HCT116 (cell line): ENCODE data around the gene PIEZO2. TPM values are rescaled to one million over a fixed set of nuclear protein-coding genes. Genes with fewer than 3 reads are reported as not detected.

Experiments
- ATAC-seq: fragments of 200-7000 bp; cut with Tn5 transposase; 2 replicates; pipeline ENCODE4 v1.9.1; 2020; ENCODE audit warnings: mild to moderate bottlenecking, moderate library complexity
- BruUV-seq: library from RNA; stranded (reverse); fragments of 400-500 nt; replicated peaks from 2 replicates; lab custom pipeline; 2021; lab: Mats Ljungman, UMichigan
- CTCF ChIA-PET: fragments of 300-600 bp; sonication (Branson Sonifier 250); formaldehyde crosslinking; loops from one replicate; lab custom pipeline; 2021; ENCODE audit warnings: antibody characterized with exemption; lab: Charles Lee
- POLR2A ChIA-PET: fragments of 300-600, 350-600 bp; sonication (Branson Sonifier 250); formaldehyde crosslinking; loops from one replicate; lab custom pipeline; 2021; ENCODE audit warnings: antibody characterized with exemption; lab: Charles Lee
- RAD21 ChIA-PET, 2 experiments: fragments of 300-600 bp; sonication (Branson Sonifier 250); formaldehyde crosslinking; loops; one replicate each; lab custom pipeline; 2023; ENCODE audit warnings: low total read pairs in 2 of 2; ENCODE audit not compliant: uncharacterized antibody in 2 of 2, unreplicated experiment in 2 of 2, low non-redundant PET in 1 of 2; lab: Charles Lee
- DNase-seq: peaks from one replicate; pipeline ENCODE4 v3.0.0-alpha.2; 2010; ENCODE audit warnings: low read depth, low spot score
- H2AFZ ChIP-seq: fragments of 200-600 bp; shearing (Covaris generic), sonication (generic); 2 replicates; pipeline ENCODE4 v1.6.1; 2017; ENCODE audit warnings: low read depth, mixed run types, mixed read lengths, antibody characterized with exemption, low read length; ENCODE audit not compliant: poor library complexity, severe bottlenecking
- H3K27ac ChIP-seq: 2 replicates; pipeline ENCODE4 v1.5.1; 2012; ENCODE audit warnings: low read depth, low read length
- H3K27me3 ChIP-seq: fragments of 200-600 bp; sonication (generic); 2 replicates; pipeline ENCODE4 v1.6.1; 2016; ENCODE audit warnings: mixed run types, low read length, mixed read lengths; ENCODE audit not compliant: insufficient read depth
- H3K36me3 ChIP-seq, 2 experiments: fragments of 200-500 bp in 1 of 2; fragments of 200-600 bp in 1 of 2; sonication (Bioruptor generic) in 1 of 2; sonication (generic) in 1 of 2; 2 replicates each; pipeline versions ENCODE4 v1.5.1 to v1.6.1; 2014 to 2016; ENCODE audit warnings: low read length in 2 of 2, inconsistent platforms in 1 of 2, mixed read lengths in 1 of 2, mixed run types in 1 of 2; ENCODE audit not compliant: insufficient read depth in 2 of 2, control insufficient read depth in 1 of 2
- H3K4me1 ChIP-seq, 2 experiments: fragments of 200-600 bp in 1 of 2; sonication (generic) in 1 of 2; 2 replicates each; pipeline versions ENCODE4 v1.5.1 to v1.6.1; 2012 to 2017; ENCODE audit warnings: low read length in 2 of 2, inconsistent platforms in 1 of 2, mild to moderate bottlenecking in 1 of 2, mixed read lengths in 1 of 2, mixed run types in 1 of 2, moderate library complexity in 1 of 2; ENCODE audit not compliant: insufficient read depth in 2 of 2, control insufficient read depth in 1 of 2
- H3K4me2 ChIP-seq: fragments of 200-600 bp; sonication (generic); 2 replicates; pipeline ENCODE4 v1.6.1; 2017; ENCODE audit warnings: mixed run types, low read length, mixed read lengths
- H3K4me3 ChIP-seq, 2 experiments: fragments of 200-600 bp in 1 of 2; sonication (generic) in 1 of 2; replicated peaks in 1 of 2; 2 replicates each; pipeline ENCODE4 v1.5.1; 2011 to 2016; ENCODE audit warnings: low read length in 2 of 2, control low read depth in 1 of 2, low read depth in 1 of 2, mild to moderate bottlenecking in 1 of 2, mixed read lengths in 1 of 2, mixed run types in 1 of 2
- H3K79me2 ChIP-seq: fragments of 200-600 bp; sonication (generic); 2 replicates; pipeline ENCODE4 v1.6.1; 2017; ENCODE audit warnings: mild to moderate bottlenecking, mixed run types, low read length, moderate library complexity, mixed read lengths; ENCODE audit not compliant: insufficient read depth
- H3K9ac ChIP-seq: fragments of 200-600 bp; sonication (generic); 2 replicates; pipeline ENCODE4 v1.6.1; 2016; ENCODE audit warnings: low read length, mixed read lengths
- H3K9me2 ChIP-seq: fragments of 200-600 bp; sonication (generic), shearing (Covaris generic); 2 replicates; pipeline ENCODE4 v1.6.1; 2017; ENCODE audit warnings: mixed run types, mild to moderate bottlenecking, moderate library complexity; ENCODE audit not compliant: insufficient read depth
- H3K9me3 ChIP-seq, 2 experiments: fragments of 200-500 bp in 1 of 2; fragments of 200-600 bp in 1 of 2; sonication (Bioruptor generic) in 1 of 2; sonication (generic) in 1 of 2; 2 replicates each; pipeline ENCODE4 v1.6.1; 2014 to 2017; ENCODE audit warnings: low read length in 2 of 2, mixed read lengths in 2 of 2, inconsistent platforms in 1 of 2, low read depth in 1 of 2, mild to moderate bottlenecking in 1 of 2, mixed run types in 1 of 2, moderate library complexity in 1 of 2; ENCODE audit not compliant: control insufficient read depth in 1 of 2, insufficient read depth in 1 of 2
- H4K20me1 ChIP-seq: fragments of 200-600 bp; sonication (generic), shearing (Covaris generic); 2 replicates; pipeline ENCODE4 v1.6.1; 2017; ENCODE audit warnings: mixed run types, mild to moderate bottlenecking, moderate library complexity; ENCODE audit not compliant: insufficient read depth
- CBX3 ChIP-seq: IDR thresholded peaks from 2 replicates; pipeline ENCODE4 v1.6.1; 2012; ENCODE audit warnings: low read depth
- CEBPB ChIP-seq: IDR thresholded peaks from 2 replicates; pipeline ENCODE4 v1.6.1; 2012; ENCODE audit warnings: low read depth
- EGR1 ChIP-seq: IDR thresholded peaks from 2 replicates; pipeline ENCODE4 v1.6.1; 2012; ENCODE audit warnings: low read depth
- EZH2 ChIP-seq: fragments of 200-600 bp; sonication (generic); IDR thresholded peaks from 2 replicates; pipeline ENCODE4 v1.6.1; 2017; ENCODE audit warnings: antibody characterized with exemption, mixed run types
- FOSL1 ChIP-seq: IDR thresholded peaks from 2 replicates; pipeline ENCODE4 v1.6.1; 2012; ENCODE audit warnings: low read depth
- JUND ChIP-seq: IDR thresholded peaks from 2 replicates; pipeline ENCODE4 v1.6.1; 2012
- POLR2A ChIP-seq: IDR thresholded peaks from 2 replicates; pipeline ENCODE4 v1.7.0; 2011; ENCODE audit warnings: borderline replicate concordance; ENCODE audit not compliant: insufficient read depth, insufficient read length; ENCODE audit errors: extremely low read depth
- POLR2AphosphoS5 ChIP-seq: IDR thresholded peaks from 2 replicates; pipeline ENCODE4 v1.6.1; 2011; ENCODE audit warnings: mild to moderate bottlenecking, low read depth, low read length, moderate library complexity
- RAD21 ChIP-seq: IDR thresholded peaks from 2 replicates; pipeline ENCODE4 v1.6.1; 2012; ENCODE audit warnings: low read depth, mild to moderate bottlenecking
- SP1 ChIP-seq: IDR thresholded peaks from 2 replicates; pipeline ENCODE4 v1.6.1; 2012; ENCODE audit warnings: low read depth
- SRF ChIP-seq: IDR thresholded peaks from 2 replicates; pipeline ENCODE4 v1.6.1; 2012; ENCODE audit warnings: low read depth
- TCF7L2 ChIP-seq: IDR thresholded peaks from 2 replicates; pipeline ENCODE4 v1.7.0; 2011; ENCODE audit warnings: borderline replicate concordance, inconsistent platforms; ENCODE audit not compliant: insufficient read depth, insufficient read length; ENCODE audit errors: extremely low read depth
- YY1 ChIP-seq: IDR thresholded peaks from 2 replicates; pipeline ENCODE4 v1.6.1; 2011; ENCODE audit warnings: low read length, low read depth, moderate library complexity, mild to moderate bottlenecking; ENCODE audit not compliant: insufficient replicate concordance; ENCODE audit errors: extremely low read depth
- ZFX ChIP-seq: fragments of 450-650 bp; IDR thresholded peaks from 2 replicates; pipeline ENCODE4 v1.6.1; 2017
- ZNF274 ChIP-seq: fragments of 200-500 bp; sonication (Bioruptor generic); IDR thresholded peaks from 2 replicates; pipeline ENCODE4 v1.6.1; 2014; ENCODE audit warnings: mild to moderate bottlenecking, low read depth, low read length, inconsistent platforms
- intact Hi-C: fragments of 100-400 bp; cut with micrococcal nuclease; formaldehyde crosslinking; loops from 2 replicates; pipeline ENCODE4 v1.10.0; 2022
- total RNA-seq: library from RNA; stranded (reverse); gene quantifications from one replicate; pipeline ENCODE4 v1.2.1, GENCODE V29; 2021; ENCODE audit not compliant: unreplicated experiment
- TF ChIP-seq, protein P1 (sequence below): IDR thresholded peaks from 2 replicates; pipeline ENCODE4 v1.6.1; 2012
- TF ChIP-seq, protein P2 (sequence below): IDR thresholded peaks from 2 replicates; pipeline ENCODE4 v1.6.1; 2012
- TF ChIP-seq, protein P3 (sequence below): IDR thresholded peaks from 2 replicates; pipeline ENCODE4 v1.6.1; 2012; ENCODE audit warnings: low read depth
- TF ChIP-seq, protein P4 (sequence below), 3 experiments: fragments of 200-600 bp in 1 of 3; sonication (generic) in 1 of 3; IDR thresholded peaks in 2 of 3; conservative IDR thresholded peaks in 1 of 3; 2 replicates each; pipeline ENCODE4 v1.5.1; 2012 to 2017; ENCODE audit warnings: low read depth in 2 of 3, low read length in 2 of 3, antibody characterized with exemption in 1 of 3, borderline replicate concordance in 1 of 3, control low read depth in 1 of 3, mild to moderate bottlenecking in 1 of 3, mixed read lengths in 1 of 3, mixed run types in 1 of 3, moderate library complexity in 1 of 3; ENCODE audit not compliant: insufficient read depth in 1 of 3

PIEZO2 gene
- total RNA-seq, 1 experiment from 2014 or later: 0.34 TPM

DNA sequence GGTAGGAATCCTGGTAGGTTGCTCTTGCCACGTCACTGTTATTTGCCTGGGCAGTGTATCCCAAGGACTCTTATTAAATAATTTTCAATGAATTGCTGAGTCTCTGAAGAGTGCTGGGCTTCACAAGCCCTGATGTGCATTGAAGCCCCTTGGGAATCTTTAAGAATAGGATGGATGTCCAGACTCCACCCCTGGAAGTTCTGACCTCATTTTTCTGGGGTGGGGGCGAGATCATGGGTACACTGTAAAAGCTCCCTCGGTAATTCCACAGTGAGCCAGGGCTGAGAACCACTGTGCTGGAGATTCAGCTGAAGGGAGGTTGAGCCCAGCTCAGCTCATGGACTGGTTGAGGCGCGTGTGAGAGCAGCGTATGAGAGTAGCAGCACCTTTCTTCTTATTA, 140.2 kb downstream of the PIEZO2 start:
- peaks cover 5% of the 10 kb centered on the region for H3K27me3 ChIP-seq
- no peak overlapping the region for H3K9ac ChIP-seq
- no peak overlapping the region for H3K4me3 ChIP-seq
- ATAC-seq (no peak), DNase-seq (no peak)
- no TSS peak for BruUV-seq
- no peaks in the 10 kb centered on the region for H3K79me2 ChIP-seq
- no peaks in the 10 kb centered on the region for H3K36me3 ChIP-seq
- no peaks in the 10 kb centered on the region for H4K20me1 ChIP-seq
- no peaks in the 10 kb centered on the region for H3K9me2 ChIP-seq
- H3K4me1 ChIP-seq: no peaks in the 10 kb centered on the region
- no peak overlapping the region for H3K4me2 ChIP-seq
- TF ChIP-seq, protein P1, sequence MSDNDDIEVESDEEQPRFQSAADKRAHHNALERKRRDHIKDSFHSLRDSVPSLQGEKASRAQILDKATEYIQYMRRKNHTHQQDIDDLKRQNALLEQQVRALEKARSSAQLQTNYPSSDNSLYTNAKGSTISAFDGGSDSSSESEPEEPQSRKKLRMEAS: no peak
- TF ChIP-seq TCF7L2 (no peak), JUND (no peak), YY1 (no peak), ZFX (no peak), CBX3 (no peak), RAD21 (no peak), ZNF274 (no peak), SRF (no peak), EGR1 (no peak), CEBPB (no peak), FOSL1 (no peak), EZH2 (no peak), POLR2AphosphoS5 (no peak), POLR2A (no peak), SP1 (no peak)
- TF ChIP-seq, protein P2, sequence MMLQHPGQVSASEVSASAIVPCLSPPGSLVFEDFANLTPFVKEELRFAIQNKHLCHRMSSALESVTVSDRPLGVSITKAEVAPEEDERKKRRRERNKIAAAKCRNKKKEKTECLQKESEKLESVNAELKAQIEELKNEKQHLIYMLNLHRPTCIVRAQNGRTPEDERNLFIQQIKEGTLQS: no peak
- TF ChIP-seq, protein P3, sequence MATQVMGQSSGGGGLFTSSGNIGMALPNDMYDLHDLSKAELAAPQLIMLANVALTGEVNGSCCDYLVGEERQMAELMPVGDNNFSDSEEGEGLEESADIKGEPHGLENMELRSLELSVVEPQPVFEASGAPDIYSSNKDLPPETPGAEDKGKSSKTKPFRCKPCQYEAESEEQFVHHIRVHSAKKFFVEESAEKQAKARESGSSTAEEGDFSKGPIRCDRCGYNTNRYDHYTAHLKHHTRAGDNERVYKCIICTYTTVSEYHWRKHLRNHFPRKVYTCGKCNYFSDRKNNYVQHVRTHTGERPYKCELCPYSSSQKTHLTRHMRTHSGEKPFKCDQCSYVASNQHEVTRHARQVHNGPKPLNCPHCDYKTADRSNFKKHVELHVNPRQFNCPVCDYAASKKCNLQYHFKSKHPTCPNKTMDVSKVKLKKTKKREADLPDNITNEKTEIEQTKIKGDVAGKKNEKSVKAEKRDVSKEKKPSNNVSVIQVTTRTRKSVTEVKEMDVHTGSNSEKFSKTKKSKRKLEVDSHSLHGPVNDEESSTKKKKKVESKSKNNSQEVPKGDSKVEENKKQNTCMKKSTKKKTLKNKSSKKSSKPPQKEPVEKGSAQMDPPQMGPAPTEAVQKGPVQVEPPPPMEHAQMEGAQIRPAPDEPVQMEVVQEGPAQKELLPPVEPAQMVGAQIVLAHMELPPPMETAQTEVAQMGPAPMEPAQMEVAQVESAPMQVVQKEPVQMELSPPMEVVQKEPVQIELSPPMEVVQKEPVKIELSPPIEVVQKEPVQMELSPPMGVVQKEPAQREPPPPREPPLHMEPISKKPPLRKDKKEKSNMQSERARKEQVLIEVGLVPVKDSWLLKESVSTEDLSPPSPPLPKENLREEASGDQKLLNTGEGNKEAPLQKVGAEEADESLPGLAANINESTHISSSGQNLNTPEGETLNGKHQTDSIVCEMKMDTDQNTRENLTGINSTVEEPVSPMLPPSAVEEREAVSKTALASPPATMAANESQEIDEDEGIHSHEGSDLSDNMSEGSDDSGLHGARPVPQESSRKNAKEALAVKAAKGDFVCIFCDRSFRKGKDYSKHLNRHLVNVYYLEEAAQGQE: no peak
- TF ChIP-seq, protein P4, sequence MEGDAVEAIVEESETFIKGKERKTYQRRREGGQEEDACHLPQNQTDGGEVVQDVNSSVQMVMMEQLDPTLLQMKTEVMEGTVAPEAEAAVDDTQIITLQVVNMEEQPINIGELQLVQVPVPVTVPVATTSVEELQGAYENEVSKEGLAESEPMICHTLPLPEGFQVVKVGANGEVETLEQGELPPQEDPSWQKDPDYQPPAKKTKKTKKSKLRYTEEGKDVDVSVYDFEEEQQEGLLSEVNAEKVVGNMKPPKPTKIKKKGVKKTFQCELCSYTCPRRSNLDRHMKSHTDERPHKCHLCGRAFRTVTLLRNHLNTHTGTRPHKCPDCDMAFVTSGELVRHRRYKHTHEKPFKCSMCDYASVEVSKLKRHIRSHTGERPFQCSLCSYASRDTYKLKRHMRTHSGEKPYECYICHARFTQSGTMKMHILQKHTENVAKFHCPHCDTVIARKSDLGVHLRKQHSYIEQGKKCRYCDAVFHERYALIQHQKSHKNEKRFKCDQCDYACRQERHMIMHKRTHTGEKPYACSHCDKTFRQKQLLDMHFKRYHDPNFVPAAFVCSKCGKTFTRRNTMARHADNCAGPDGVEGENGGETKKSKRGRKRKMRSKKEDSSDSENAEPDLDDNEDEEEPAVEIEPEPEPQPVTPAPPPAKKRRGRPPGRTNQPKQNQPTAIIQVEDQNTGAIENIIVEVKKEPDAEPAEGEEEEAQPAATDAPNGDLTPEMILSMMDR (IDR thresholded peaks at IDR 0.05 in 2 of 3, conservative IDR thresholded peaks at IDR 0.05 in 1 of 3; ENCODE audit: borderline replicate concordance in 1 of 3, insufficient read depth in 1 of 3, low read depth in 2 of 3, low read length in 2 of 3): no peak
- ChIA-PET CTCF (no interaction called here), RAD21 (no interaction called here), POLR2A (no interaction called here)
- no peaks in the 10 kb centered on the region for H3K9me3 ChIP-seq
- H3K27ac ChIP-seq: no peak overlapping the region
- no peak overlapping the region for H2AFZ ChIP-seq
- intact Hi-C loops: no loop called here
